Coronary artery (tissue), 2 donors: ENCODE data around the gene CASKIN2.

ENCODE experiments used
- DNase-seq: peaks from one replicate; pipeline ENCODE4 v3.0.0-alpha.2; 2017; ENCODE audit warnings: low spot score
- H3K27ac ChIP-seq, 2 donors: fragments of 200-600 bp; sonication (generic); one replicate each; pipeline ENCODE4 v1.5.1; 2016 to 2019
- H3K4me3 ChIP-seq: fragments of 200-600 bp; sonication (generic); 2 replicates; pipeline ENCODE4 v1.5.1; 2016; ENCODE audit warnings: mild to moderate bottlenecking, moderate library complexity
- CTCF ChIP-seq: fragments of 200-600 bp; sonication (generic); IDR thresholded peaks from one replicate; pipeline ENCODE4 v1.5.1; 2019; ENCODE audit warnings: antibody characterized with exemption

The CASKIN2 gene

GRCh38 chr17:75515496-75516254 lies at the start of gene CASKIN2:
CASKIN2 (minus strand) TSS chr17:75515537; CDS start chr17:75513804, 1,733 bp downstream.
- peak; percentile 92 for TF ChIP-seq CTCF
- DNase-seq, result peak; percentile 96
- H3K4me3 ChIP-seq, result peak within 1 kb of the TSS; percentile 78
- peak within 1 kb of the TSS; percentile 87 to 94 for H3K27ac ChIP-seq

GRCh38 chr17:75565066-75565465 lies 49.7 kb upstream of the CASKIN2 start:
- TF ChIP-seq CTCF, result no peak
- DNase-seq, result no peak
- Histone ChIP-seq H3K27ac (no peak overlapping the region), H3K4me3 (no peak overlapping the region)

GRCh38 chr17:75564195-75564594 lies 48.9 kb upstream of the CASKIN2 start:
- no peak for DNase-seq

GRCh38 chr17:75563063-75563758 lies 47.9 kb upstream of the CASKIN2 start:
- no peak overlapping the region for H3K27ac ChIP-seq
- DNase-seq, result no peak
- no peak for TF ChIP-seq CTCF
- H3K4me3 ChIP-seq, result no peak overlapping the region

More at GRCh38 chr17:75564195-75564594, 48.9 kb upstream of the CASKIN2 start:
- no peak for TF ChIP-seq CTCF
- H3K27ac ChIP-seq, result no peak overlapping the region
- no peak overlapping the region for H3K4me3 ChIP-seq

GRCh38 chr17:75561927-75562603 lies 46.7 kb upstream of the CASKIN2 start:
- H3K4me3 ChIP-seq, result no peak overlapping the region
- TF ChIP-seq CTCF, result no peak
- DNase-seq, result no peak
- no peak overlapping the region for H3K27ac ChIP-seq

- no peak for TF ChIP-seq CTCF
- Histone ChIP-seq H3K4me3 (no peak overlapping the region), H3K27ac (no peak overlapping the region)
- DNase-seq, result no peak
Measured at GRCh38 chr17:75559958-75560533, 44.7 kb upstream of the CASKIN2 start.
